PC-9 (cell line): Measurements from ENCODE around the gene ZNF778. TPM values are rescaled to one million over a fixed set of nuclear protein-coding genes. Genes with fewer than 3 reads are reported as not detected.
A peak's percentile ranks its signal among the peaks of the same experiment; 100 is the strongest.

Source experiments
- BruUV-seq: library from RNA; stranded (reverse); fragments of 400-500 nt; replicated peaks from 2 replicates; lab custom pipeline; 2021; lab: Mats Ljungman, UMichigan
- CTCF ChIA-PET: fragments of 300-600 bp; sonication (Branson Sonifier 250); formaldehyde crosslinking; loops from one replicate; lab custom pipeline; 2022; ENCODE audit warnings: antibody characterized with exemption; lab: Charles Lee
- POLR2A ChIA-PET: fragments of 300-600 bp; sonication (Branson Sonifier 250); formaldehyde crosslinking; loops from one replicate; lab custom pipeline; 2022; ENCODE audit warnings: antibody characterized with exemption; ENCODE audit not compliant: unreplicated experiment; lab: Charles Lee
- DNase-seq, 2 experiments: peaks; one replicate each; pipeline versions ENCODE4 v3.0.0 to v3.0.0-alpha.2; 2015 to 2022; ENCODE audit warnings: mixed read lengths in 1 of 2
- H2AFZ ChIP-seq: fragments of 200-600 bp; sonication (generic); 2 replicates; pipeline ENCODE4 v1.8.1; 2017; ENCODE audit warnings: antibody characterized with exemption
- H3F3A ChIP-seq: fragments of 200-600 bp; sonication (generic); 2 replicates; pipeline ENCODE4 v1.8.1; 2017; ENCODE audit warnings: antibody characterized with exemption, mild to moderate bottlenecking, low read depth; ENCODE audit not compliant: insufficient read depth
- H3K27ac ChIP-seq: fragments of 200-600 bp; sonication (generic); 2 replicates; pipeline ENCODE4 v1.6.1; 2016; ENCODE audit warnings: mixed run types
- H3K27me3 ChIP-seq: fragments of 200-600 bp; sonication (generic); 2 replicates; pipeline ENCODE4 v1.6.1; 2016; ENCODE audit warnings: low read depth, mixed run types; ENCODE audit not compliant: insufficient read depth
- H3K36me3 ChIP-seq: fragments of 200-600 bp; sonication (generic); 2 replicates; pipeline ENCODE4 v1.6.1; 2016; ENCODE audit warnings: low read depth, mixed run types
- H3K4me1 ChIP-seq: fragments of 200-600 bp; sonication (generic); replicated peaks from 2 replicates; pipeline ENCODE4 v1.6.1; 2016; ENCODE audit warnings: mixed run types; ENCODE audit not compliant: insufficient read depth
- H3K4me2 ChIP-seq: fragments of 200-600 bp; sonication (generic); 2 replicates; pipeline ENCODE4 v1.6.1; 2017; ENCODE audit warnings: mixed run types
- H3K4me3 ChIP-seq: fragments of 200-600 bp; sonication (generic); 2 replicates; pipeline ENCODE4 v1.6.1; 2016; ENCODE audit warnings: mixed run types
- H3K79me2 ChIP-seq: fragments of 200-600 bp; sonication (generic); 2 replicates; pipeline ENCODE4 v1.6.1; 2017; ENCODE audit warnings: low read depth, mixed run types
- H3K9me2 ChIP-seq: fragments of 200-600 bp; sonication (generic); 2 replicates; pipeline ENCODE4 v1.8.1; 2017; ENCODE audit warnings: mild to moderate bottlenecking; ENCODE audit not compliant: insufficient read depth
- H3K9me3 ChIP-seq: fragments of 200-600 bp; sonication (generic); 2 replicates; pipeline ENCODE4 v1.8.1; 2016; ENCODE audit warnings: low read depth; ENCODE audit not compliant: insufficient read depth
- H4K20me1 ChIP-seq: fragments of 200-600 bp; sonication (generic); 2 replicates; pipeline ENCODE4 v1.8.1; 2017; ENCODE audit not compliant: insufficient read depth
- EZH2 ChIP-seq: fragments of 200-600 bp; sonication (generic); IDR thresholded peaks from 2 replicates; pipeline ENCODE4 v1.8.0; 2017; ENCODE audit warnings: antibody characterized with exemption, low read depth
- intact Hi-C: fragments of 100-400 bp; cut with micrococcal nuclease; formaldehyde crosslinking; loops from one replicate; pipeline ENCODE4 v1.10.0; 2022; ENCODE audit not compliant: unreplicated experiment
- total RNA-seq: library from RNA; stranded (reverse); gene quantifications from 2 replicates; pipeline ENCODE4 v1.2.3, GENCODE V29; 2021
- TF ChIP-seq, protein P1 (sequence below): fragments of 200-600 bp; sonication (generic); conservative IDR thresholded peaks from 2 replicates; pipeline ENCODE4 v1.6.1; 2017; ENCODE audit warnings: mixed run types, antibody characterized with exemption, mild to moderate bottlenecking, moderate library complexity

Gene ZNF778
- total RNA-seq, 1 experiment from 2014 or later: 9.5 TPM

- BruUV-seq: no TSS peak
- ChIA-PET CTCF (interaction anchor here (0.6 to 1.2 kb wide), 3 partner anchors 163 to 658 kb away, joined by 4 to 6 read pairs (median 4); no protein-coding TSS in a partner anchor), POLR2A (no interaction called here)
- H3K4me2 ChIP-seq: peak overlapping the region; percentile 95
- peaks cover 4% of the 10 kb centered on the region; the same call in 1 of the 2 replicates for H3F3A ChIP-seq
- DNase-seq: peak; percentile 61 to 71
- TF ChIP-seq, protein P1, sequence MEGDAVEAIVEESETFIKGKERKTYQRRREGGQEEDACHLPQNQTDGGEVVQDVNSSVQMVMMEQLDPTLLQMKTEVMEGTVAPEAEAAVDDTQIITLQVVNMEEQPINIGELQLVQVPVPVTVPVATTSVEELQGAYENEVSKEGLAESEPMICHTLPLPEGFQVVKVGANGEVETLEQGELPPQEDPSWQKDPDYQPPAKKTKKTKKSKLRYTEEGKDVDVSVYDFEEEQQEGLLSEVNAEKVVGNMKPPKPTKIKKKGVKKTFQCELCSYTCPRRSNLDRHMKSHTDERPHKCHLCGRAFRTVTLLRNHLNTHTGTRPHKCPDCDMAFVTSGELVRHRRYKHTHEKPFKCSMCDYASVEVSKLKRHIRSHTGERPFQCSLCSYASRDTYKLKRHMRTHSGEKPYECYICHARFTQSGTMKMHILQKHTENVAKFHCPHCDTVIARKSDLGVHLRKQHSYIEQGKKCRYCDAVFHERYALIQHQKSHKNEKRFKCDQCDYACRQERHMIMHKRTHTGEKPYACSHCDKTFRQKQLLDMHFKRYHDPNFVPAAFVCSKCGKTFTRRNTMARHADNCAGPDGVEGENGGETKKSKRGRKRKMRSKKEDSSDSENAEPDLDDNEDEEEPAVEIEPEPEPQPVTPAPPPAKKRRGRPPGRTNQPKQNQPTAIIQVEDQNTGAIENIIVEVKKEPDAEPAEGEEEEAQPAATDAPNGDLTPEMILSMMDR: peak; percentile 78
- no peak for TF ChIP-seq EZH2
- H3K27ac ChIP-seq: peak overlapping the region; percentile 53; the same call in 1 of the 2 replicates
- no peaks in the 10 kb centered on the region for H3K9me2 ChIP-seq
- H2AFZ ChIP-seq: peak overlapping the region; percentile 94
- H3K4me1 ChIP-seq: 0 out of 2 replicates have a peak, but pooled peaks cover 5% of the 10 kb centered on the region
- H3K4me3 ChIP-seq: peak overlapping the region; percentile 84
- no peaks in the 10 kb centered on the region for H3K9me3 ChIP-seq
- H3K36me3 ChIP-seq: no peaks in the 10 kb centered on the region
- H3K27me3 ChIP-seq: no peaks in the 10 kb centered on the region
- intact Hi-C loops: loop anchor here (1.0 to 5.0 kb wide), 6 partner anchors 46 to 646 kb away; partner anchors contain the start of gene ZC3H18
- no peaks in the 10 kb centered on the region for H4K20me1 ChIP-seq
- H3K79me2 ChIP-seq: peaks cover 15% of the 10 kb centered on the region
Observed at GRCh38 chr16:89216315-89217137, 977 bp upstream of the ZNF778 start.

- Histone ChIP-seq H3K27me3 (no peaks in the 10 kb centered on the region), H3K79me2 (peaks cover 15% of the 10 kb centered on the region), H3K4me1 (0 out of 2 replicates have a peak, but pooled peaks cover 5% of the 10 kb centered on the region), H2AFZ (peak overlapping the region; percentile 94), H3K9me3 (no peaks in the 10 kb centered on the region), H4K20me1 (no peaks in the 10 kb centered on the region), H3F3A (peaks cover 4% of the 10 kb centered on the region; the same call in 1 of the 2 replicates), H3K4me2 (peak overlapping the region; percentile 95), H3K9me2 (no peaks in the 10 kb centered on the region), H3K4me3 (peak overlapping the region; percentile 84), H3K27ac (peak overlapping the region; percentile 53), H3K36me3 (no peaks in the 10 kb centered on the region; the same call in 1 of the 2 replicates)
- no peak for DNase-seq
- TF ChIP-seq, protein P1: no peak
- no peak for TF ChIP-seq EZH2
- ChIA-PET POLR2A (no interaction called here), CTCF (interaction anchor here (0.6 to 0.9 kb wide), 2 partner anchors 479 to 658 kb away, joined by 4 to 6 read pairs; no protein-coding TSS in a partner anchor)
- BruUV-seq: TSS peak; percentile 81
- intact Hi-C loops: loop anchor here (2.0 to 5.0 kb wide), 2 partner anchors 290 to 646 kb away; partner anchors contain the start of gene ZC3H18
Observed at GRCh38 chr16:89217138-89217387, 440 bp upstream of the ZNF778 start.

DNA sequence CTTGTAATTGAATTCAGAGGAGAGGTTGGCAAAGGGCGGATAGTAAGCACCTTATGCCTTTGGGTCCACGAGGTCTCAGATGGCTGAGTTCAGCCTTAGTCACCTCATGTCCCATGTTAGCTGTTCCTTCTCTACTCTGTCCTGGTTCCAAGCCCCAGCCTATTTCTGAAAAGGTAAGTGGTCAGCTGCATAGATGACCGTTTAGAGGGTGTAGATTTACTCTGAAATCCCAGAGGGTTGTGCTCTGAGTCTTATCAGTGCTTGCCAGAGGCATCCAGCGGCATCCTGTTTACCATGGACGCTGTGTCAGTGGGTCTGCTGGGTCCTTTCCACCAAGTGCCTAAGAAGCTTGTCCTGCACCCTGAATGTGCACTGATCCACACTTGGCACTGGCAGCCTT is 1.9 kb downstream of the ZNF778 start:
- H3F3A ChIP-seq: peaks cover 4% of the 10 kb centered on the region; the same call in 1 of the 2 replicates
- H3K9me3 ChIP-seq: no peaks in the 10 kb centered on the region
- intact Hi-C loops: loop anchor here (5.0 kb wide), 1 partner anchor 292 kb away; no protein-coding TSS in a partner anchor
- no peak overlapping the region for H3K4me2 ChIP-seq
- H3K9me2 ChIP-seq: no peaks in the 10 kb centered on the region
- H3K4me3 ChIP-seq: no peak overlapping the region
- POLR2A ChIA-PET: no interaction called here
- H3K79me2 ChIP-seq: peaks cover 15% of the 10 kb centered on the region
- H4K20me1 ChIP-seq: no peaks in the 10 kb centered on the region
- no TSS peak for BruUV-seq
- no peak for DNase-seq
- 0 out of 2 replicates have a peak, but pooled peaks cover 5% of the 10 kb centered on the region for H3K4me1 ChIP-seq
- CTCF ChIA-PET: no interaction called here
- no peaks in the 10 kb centered on the region for H3K27me3 ChIP-seq
- H2AFZ ChIP-seq: no peak overlapping the region
- H3K27ac ChIP-seq: no peak overlapping the region
- no peaks in the 10 kb centered on the region; the same call in 1 of the 2 replicates for H3K36me3 ChIP-seq
- TF ChIP-seq EZH2: no peak
- TF ChIP-seq, protein P1: no peak
